Amniotic stem cell (primary cell): ENCODE measurements around the gene TEPSIN.

Source experiments
- DNase-seq: peaks from one replicate; lab custom pipeline; 2025; lab: John Stamatoyannopoulos, UW

Gene TEPSIN

GRCh38 chr17:81270279-81270678 lies 31.4 kb upstream of the TEPSIN start:
- no peak for DNase-seq

DNA sequence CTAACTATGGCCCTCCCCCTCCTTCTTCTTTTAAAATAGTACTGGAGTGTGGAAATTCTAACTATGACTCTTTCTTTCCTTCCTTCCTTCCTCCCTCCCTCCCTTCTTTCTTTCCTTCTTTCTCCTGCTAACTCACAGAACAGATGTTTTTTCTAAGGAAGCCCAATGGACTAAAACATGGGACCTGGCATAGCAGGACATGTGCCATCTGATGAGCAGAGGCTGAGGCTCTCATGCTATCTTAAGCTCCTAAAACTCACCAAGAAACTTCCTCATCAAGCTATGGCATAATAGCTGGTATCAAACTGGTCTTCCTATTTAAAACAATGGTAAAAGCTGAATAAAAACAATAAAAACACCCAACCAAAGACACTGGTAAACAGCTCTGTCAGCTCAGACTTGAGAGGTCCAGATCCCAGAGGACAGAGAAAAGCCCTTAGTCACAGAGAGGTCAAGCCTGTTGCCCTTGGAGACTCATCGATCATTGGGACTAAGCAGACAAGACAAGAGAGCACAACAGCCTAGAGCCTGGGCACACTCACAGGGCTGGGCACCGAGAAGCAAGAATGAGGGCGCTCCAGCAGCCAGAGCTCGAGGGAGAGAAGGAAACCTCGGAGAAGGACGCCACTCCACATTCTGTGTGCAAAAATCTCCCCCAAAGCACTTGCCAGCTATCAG lies 28.7 kb upstream of the TEPSIN start:
- no peak for DNase-seq

DNA sequence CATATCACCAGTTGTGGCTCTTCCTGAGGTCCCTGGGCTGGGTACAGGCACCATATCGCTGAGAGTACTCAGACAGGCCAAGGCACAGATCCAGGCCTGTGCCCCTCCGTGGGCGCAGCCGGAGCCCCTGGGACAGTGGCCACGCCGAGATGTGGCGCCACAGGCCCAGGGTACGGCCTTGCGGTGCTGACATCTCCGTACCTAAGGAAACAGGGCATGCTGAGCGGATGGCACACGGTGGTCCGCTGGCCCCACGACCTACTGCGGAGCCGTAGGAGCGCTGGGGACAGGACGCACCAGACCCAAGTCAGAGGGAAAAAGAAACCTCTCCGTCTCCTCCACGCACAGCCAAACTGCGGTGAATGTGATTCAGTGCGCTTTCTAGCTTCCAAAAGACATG lies 26.7 kb upstream of the TEPSIN start:
- no peak for DNase-seq

GRCh38 chr17:81264640-81265039 lies 25.8 kb upstream of the TEPSIN start:
- no peak for DNase-seq

DNA sequence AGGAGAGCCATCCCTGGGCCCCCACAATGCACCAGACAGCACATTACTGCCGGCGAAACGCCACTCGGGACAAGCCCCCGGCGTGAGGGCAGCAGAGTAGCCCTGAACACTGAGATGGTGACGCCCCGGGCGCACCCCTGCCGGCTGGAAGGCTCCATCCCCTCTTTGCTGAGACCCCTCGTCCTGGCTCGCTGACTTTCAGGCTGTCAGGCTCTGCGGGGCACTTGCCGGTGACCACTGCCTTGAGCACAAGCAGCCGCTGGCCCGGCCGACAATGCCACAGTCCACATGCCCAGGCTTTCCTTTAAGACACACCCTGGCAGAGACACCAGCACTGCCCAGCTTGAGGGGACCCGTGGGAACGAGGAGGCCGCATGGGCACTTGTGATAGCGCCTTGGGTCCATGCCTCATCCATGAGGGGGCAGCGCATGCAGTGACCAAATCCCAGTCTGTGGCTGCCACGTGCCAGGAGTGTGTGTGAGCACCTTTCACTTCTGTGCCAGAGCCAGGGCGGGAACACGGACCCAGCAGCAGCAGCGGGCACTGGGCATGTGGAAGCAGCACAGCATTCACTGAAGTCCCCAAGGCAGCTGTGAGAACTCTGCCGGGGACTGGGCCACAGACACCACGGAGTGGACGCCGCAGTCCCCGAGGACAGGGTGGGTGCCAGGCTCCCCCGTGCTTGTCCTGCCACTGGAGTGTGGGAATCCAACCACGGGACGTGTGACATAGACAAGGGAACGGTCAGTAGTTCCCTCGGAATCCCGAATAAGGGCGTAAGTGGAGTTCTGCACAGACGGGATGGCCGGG lies 24.7 kb upstream of the TEPSIN start:
- DNase-seq, result no peak

DNA sequence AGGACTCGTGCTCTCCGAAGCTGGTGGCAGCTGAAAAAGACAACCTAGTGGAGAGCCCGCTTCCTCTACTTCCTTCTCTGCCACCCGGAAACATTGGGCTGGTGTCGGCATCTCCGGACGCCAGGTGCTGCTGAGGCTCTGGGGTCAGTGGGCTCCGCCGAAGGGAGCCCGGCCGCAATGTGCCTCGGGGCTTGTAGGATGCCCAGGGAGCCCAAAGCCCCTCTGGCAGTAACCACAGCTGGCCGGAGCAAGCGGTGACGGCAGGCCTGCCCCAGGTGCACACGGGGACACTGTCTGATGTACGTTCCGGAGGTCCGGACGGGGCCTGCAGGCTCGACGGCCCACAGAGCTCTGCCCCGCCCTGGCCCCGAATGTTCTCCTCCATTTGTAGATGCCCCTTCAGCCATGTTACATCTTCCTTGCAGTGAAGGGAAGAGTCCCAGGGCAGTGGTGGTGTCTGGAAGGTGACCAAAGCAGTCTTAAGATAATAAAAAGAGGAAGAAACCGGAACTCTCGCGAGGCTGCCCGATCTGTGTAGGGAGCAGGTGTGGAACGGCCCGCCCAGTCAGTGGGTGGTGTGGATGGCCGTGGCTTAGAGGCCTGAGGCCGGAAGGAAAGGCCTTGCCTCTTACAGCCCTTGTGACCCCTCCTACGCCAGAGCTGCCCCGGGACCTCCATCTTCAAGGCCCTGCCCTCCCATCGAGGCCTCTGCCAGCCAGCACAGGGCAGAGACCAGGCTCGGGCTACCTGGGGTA lies 22.9 kb upstream of the TEPSIN start:
- no peak for DNase-seq

GRCh38 chr17:81261096-81261495 lies 22.2 kb upstream of the TEPSIN start:
- no peak for DNase-seq

DNA sequence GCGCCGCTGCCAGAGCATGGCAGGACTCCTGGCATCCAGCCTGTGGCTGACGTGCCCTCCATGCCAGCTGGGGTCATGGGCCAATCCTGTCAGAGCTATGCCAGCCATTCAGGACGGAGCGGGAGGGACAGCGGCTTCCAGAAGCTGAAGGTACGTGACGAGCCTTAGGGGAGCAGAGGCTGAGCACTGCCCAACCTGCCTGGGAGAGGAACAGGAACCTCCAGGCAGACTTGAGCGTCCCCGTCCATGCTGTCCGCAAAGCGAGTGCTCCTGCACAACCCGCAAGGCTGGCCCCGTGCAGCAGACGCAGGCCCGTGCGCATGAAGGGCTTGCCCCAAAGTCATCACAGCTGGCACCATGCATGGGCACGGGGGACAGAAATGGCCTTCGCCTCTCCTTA lies 21.8 kb upstream of the TEPSIN start:
- no peak for DNase-seq

- no peak for DNase-seq
These were observed 21.3 kb upstream of the TEPSIN start for GRCh38 chr17:81260171-81260570.

GRCh38 chr17:81259058-81259605 lies 20.3 kb upstream of the TEPSIN start:
- DNase-seq, result no peak

DNA sequence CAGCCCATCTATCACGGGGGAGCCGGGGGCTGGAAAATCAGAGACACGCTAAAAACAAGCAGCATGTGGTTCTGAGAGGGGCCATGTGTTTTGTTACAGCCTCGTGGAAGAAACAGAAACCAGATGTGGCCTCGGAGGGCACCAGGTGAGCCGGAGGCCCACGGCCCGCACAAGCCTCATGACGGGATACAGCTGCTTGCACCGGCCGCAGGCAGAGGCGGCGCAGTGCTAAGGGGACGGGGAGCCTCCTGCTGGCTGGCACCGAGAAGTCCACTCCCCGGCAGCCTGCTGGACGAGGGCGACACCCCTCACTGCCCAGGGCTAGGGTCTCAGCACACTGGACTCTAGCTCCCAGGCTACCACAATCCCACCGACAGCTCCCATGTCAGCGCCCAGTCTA lies 19.4 kb upstream of the TEPSIN start:
- no peak for DNase-seq

DNA sequence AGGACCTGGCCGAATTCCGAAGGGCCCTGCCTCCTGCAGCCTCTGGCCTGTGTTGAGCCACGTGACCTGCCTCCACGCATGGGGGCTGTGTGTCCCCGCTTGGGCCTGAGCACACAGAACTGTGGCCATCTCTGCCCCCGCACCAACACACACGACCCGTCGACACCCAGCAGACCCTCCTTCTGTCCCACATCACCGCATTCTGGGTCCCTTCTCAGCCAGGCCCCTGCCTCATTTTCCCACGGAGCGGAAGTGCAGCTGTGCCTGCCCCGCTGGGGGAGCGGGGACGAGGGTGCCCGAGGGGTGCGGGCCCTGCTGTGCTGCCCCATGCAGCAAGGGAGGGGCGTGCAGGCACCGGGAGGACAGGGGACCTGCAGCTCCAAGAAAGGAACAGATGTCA lies 18.7 kb upstream of the TEPSIN start:
- DNase-seq, result no peak

GRCh38 chr17:81256616-81257015 lies 17.8 kb upstream of the TEPSIN start:
- no peak for DNase-seq

GRCh38 chr17:81254955-81255717 lies 16.3 kb upstream of the TEPSIN start:
- peak; percentile 11 for DNase-seq

DNA sequence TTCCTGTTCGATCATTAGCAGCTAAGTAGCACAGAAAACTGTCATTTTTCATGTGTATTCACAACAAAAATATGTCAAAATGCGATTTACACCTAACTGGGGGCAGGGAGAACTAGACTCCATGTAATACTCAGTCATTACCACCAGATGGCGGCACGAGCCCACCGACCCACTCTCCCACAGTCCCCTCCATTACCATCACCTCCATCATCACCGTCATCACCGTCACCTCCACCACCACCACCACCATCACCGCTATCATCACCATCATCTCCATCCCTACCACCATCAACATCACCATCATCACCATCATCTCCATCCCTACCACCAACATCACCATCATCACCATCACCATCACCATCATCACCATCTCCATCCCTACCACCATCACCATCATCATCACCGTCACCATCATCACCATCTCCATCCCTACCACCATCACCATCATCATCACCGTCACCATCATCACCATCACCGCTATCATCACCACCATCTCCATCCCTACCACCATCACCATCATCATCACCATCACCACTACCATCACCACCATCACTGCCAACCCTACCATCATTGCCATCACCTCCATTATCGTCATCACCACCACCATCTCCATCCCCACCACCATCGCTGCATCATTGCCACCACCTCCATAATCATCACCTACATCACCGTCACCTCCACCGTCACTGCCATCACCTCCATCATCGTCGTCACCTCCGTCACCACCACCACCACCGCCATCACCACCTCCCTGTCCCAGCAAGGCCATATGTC lies 14.7 kb upstream of the TEPSIN start:
- DNase-seq, result no peak

DNA sequence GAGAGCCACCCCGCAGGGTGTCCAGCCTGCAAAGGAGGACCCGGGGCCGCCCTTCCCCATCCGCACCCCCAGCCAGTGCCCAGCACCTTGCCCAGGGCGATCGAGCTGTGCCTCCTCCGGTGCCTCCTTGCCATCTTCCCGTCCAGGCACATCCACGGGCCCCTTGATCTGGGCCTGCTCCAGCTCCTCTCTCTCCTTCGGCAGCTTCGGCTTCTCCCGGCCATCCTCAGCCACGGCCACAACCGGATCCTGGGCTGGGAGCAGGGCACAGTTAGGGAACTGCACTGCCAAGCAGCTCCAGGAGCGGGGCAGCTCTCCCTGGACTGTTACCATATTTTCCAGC lies 14.1 kb upstream of the TEPSIN start:
- DNase-seq, result no peak

GRCh38 chr17:81252326-81252986 lies 13.6 kb upstream of the TEPSIN start:
- DNase-seq, result no peak

GRCh38 chr17:81251709-81252301 lies 12.9 kb upstream of the TEPSIN start:
- no peak for DNase-seq

DNA sequence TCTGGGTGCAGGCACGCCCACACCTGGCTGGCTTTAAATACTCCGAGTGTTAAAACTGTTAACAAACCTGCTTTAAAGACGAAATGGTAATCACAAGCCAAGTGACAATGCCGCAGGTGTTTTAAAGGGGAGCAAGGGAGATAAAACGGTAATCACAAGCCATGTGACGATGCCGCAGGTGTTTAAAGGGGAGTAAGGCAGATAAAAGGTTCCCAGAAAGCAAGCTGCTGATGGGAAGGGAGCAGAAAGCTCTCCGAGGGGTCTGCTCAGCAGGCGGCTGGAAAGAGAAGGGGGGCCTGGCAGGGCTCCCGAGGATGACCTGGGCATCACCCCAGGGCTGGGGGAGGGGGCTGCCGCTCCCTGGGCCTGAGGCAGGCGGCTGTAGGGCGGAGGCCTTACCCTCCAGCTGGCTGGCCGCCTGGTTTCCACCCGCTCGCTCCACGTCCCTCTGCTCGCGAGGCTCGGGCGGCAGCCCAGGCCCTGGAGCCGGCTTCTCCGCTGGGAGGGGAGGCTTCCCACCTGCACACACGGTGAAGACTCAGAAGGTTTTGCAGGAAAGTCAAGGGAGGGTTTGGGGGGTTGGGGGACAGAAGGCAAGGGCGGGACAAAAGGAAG lies 12.3 kb upstream of the TEPSIN start:
- DNase-seq, result no peak
